SK-N-SH treated with all-trans-retinoic acid at 6 μM for 48 hours (cell line): ENCODE data around the gene BCAT1.

Experiments
- ARNTL ChIP-seq: fragments of 450-650 bp; formaldehyde crosslinking; IDR thresholded peaks from 2 replicates; pipeline ENCODE4 v1.5.0; 2020; ENCODE audit warnings: low read depth, mild to moderate bottlenecking, moderate library complexity, borderline replicate concordance
- CREB5 ChIP-seq: fragments of 250-450 bp; sonication (Bioruptor Pico); IDR thresholded peaks from 2 replicates; pipeline ENCODE4 v1.5.1; 2020; ENCODE audit warnings: low read depth, mild to moderate bottlenecking, moderate library complexity
- CSDC2 ChIP-seq: fragments of 250-450 bp; sonication (Bioruptor Pico); IDR thresholded peaks from 2 replicates; pipeline ENCODE4 v1.5.0; 2020; ENCODE audit warnings: mild to moderate bottlenecking, moderate library complexity
- GLIS3 ChIP-seq: fragments of 250-450 bp; sonication (Bioruptor Pico); IDR thresholded peaks from 2 replicates; pipeline ENCODE4 v1.5.0; 2020; ENCODE audit warnings: mild to moderate bottlenecking, moderate library complexity
- OSR1 ChIP-seq: fragments of 250-450 bp; sonication (Bioruptor Pico); IDR thresholded peaks from 2 replicates; pipeline ENCODE4 v1.8.0; 2022; ENCODE audit warnings: moderate library complexity, mild to moderate bottlenecking, inconsistent platforms
- PATZ1 ChIP-seq: fragments of 250-450 bp; sonication (Bioruptor Pico); IDR thresholded peaks from 2 replicates; pipeline ENCODE4 v1.8.0; 2020; ENCODE audit warnings: mild to moderate bottlenecking, moderate library complexity, borderline replicate concordance
- RARB ChIP-seq: fragments of 250-450 bp; sonication (Bioruptor Pico); IDR thresholded peaks from 2 replicates; pipeline ENCODE4 v1.8.0; 2021; ENCODE audit warnings: mild to moderate bottlenecking, moderate library complexity
- SNAI2 ChIP-seq: fragments of 250-450 bp; sonication (Bioruptor Pico); IDR thresholded peaks from 2 replicates; pipeline ENCODE4 v1.5.0; 2020; ENCODE audit warnings: mild to moderate bottlenecking, moderate library complexity
- TCF4 ChIP-seq: fragments of 250-450 bp; sonication (Bioruptor Pico); IDR thresholded peaks from 2 replicates; pipeline ENCODE4 v1.8.0; 2021; ENCODE audit warnings: mild to moderate bottlenecking, moderate library complexity, borderline replicate concordance
- TOX ChIP-seq: fragments of 250-450 bp; sonication (Bioruptor Pico); IDR thresholded peaks from 2 replicates; pipeline ENCODE4 v1.8.0; 2021; ENCODE audit warnings: mild to moderate bottlenecking, moderate library complexity, borderline replicate concordance
- TSHZ2 ChIP-seq: fragments of 250-450 bp; sonication (Bioruptor Pico); IDR thresholded peaks from 2 replicates; pipeline ENCODE4 v1.5.0; 2020; ENCODE audit warnings: mild to moderate bottlenecking, moderate library complexity
- ZC3H10 ChIP-seq: fragments of 250-450 bp; sonication (Bioruptor Pico); IDR thresholded peaks from 2 replicates; pipeline ENCODE4 v1.5.1; 2021; ENCODE audit warnings: mild to moderate bottlenecking, moderate library complexity
- ZFP3 ChIP-seq: fragments of 250-450 bp; sonication (Bioruptor Pico); IDR thresholded peaks from 2 replicates; pipeline ENCODE4 v1.5.0; 2020; ENCODE audit warnings: mild to moderate bottlenecking, moderate library complexity
- ZNF565 ChIP-seq: fragments of 450-650 bp; formaldehyde crosslinking; conservative IDR thresholded peaks from 2 replicates; pipeline ENCODE4 v1.5.0; 2020; ENCODE audit warnings: low read depth, mild to moderate bottlenecking, moderate library complexity

- TF ChIP-seq RARB (no peak), TSHZ2 (CRISPR knock-in tag) (no peak), CSDC2 (CRISPR knock-in tag) (no peak), ZC3H10 (CRISPR knock-in tag) (no peak), TCF4 (CRISPR knock-in tag) (no peak), OSR1 (no peak), ARNTL (CRISPR knock-in tag) (no peak), CREB5 (CRISPR knock-in tag) (no peak), SNAI2 (CRISPR knock-in tag) (no peak), ZNF565 (no peak), GLIS3 (no peak), PATZ1 (CRISPR knock-in tag) (no peak), TOX (CRISPR knock-in tag) (no peak), ZFP3 (no peak)
These were observed 142.5 kb downstream of the BCAT1 start for GRCh38 chr12:24806386-24806785.
